BJ (cell line): ENCODE measurements around the gene GABBR2. TPM values are rescaled to one million over a fixed set of nuclear protein-coding genes. Genes with fewer than 3 reads are reported as not detected.
A peak's percentile ranks its signal among the peaks of the same experiment; 100 is the strongest.

Experiments
- CTCF ChIA-PET: fragments of 350-600 bp; formaldehyde crosslinking; extraction: SDS; loops from one replicate; lab custom pipeline; 2021; ENCODE audit warnings: antibody characterized with exemption, inconsistent platforms; lab: Yijun Ruan, JAX
- POLR2A ChIA-PET: fragments of 300-600 bp; sonication (Branson Sonifier 250); formaldehyde crosslinking; extraction: SDS; loops from one replicate; lab custom pipeline; 2021; ENCODE audit warnings: antibody characterized with exemption; lab: Charles Lee
- DNase-seq: peaks from one replicate; pipeline ENCODE4 v3.0.0-alpha.2; 2011; ENCODE audit warnings: low read depth
- H3K27me3 ChIP-seq: 2 replicates; pipeline ENCODE4 v1.6.0; 2011; ENCODE audit warnings: low read length; ENCODE audit not compliant: control insufficient read depth, insufficient read depth
- H3K36me3 ChIP-seq: 2 replicates; pipeline ENCODE4 v1.5.1; 2011; ENCODE audit warnings: low read length; ENCODE audit not compliant: control insufficient read depth, insufficient read depth
- H3K4me3 ChIP-seq: 2 replicates; pipeline ENCODE4 v1.5.1; 2011; ENCODE audit warnings: low read depth, mild to moderate bottlenecking, control low read depth, low read length
- polyA plus RNA-seq: library from polyadenylated mRNA; depleted of rRNA; stranded (reverse); fragments of >200 nt; gene quantifications from 2 replicates; pipeline ENCODE4 v1.2.3, GENCODE V29; 2011
- TF ChIP-seq, protein P1 (sequence below): IDR thresholded peaks from 2 replicates; pipeline ENCODE4 v1.5.1; 2011; ENCODE audit warnings: low read depth, mild to moderate bottlenecking, control low read depth, inconsistent platforms, low read length, moderate library complexity; ENCODE audit not compliant: insufficient read depth

The GABBR2 gene
- polyA plus RNA-seq, 1 experiment = 1.6 TPM

GRCh38 chr9:98248737-98249474 lies 459.8 kb downstream of the GABBR2 start:
- H3K4me3 ChIP-seq = no peak overlapping the region
- POLR2A ChIA-PET = interaction anchor here (0.5 kb wide), 1 partner anchor 18 kb away, joined by 7 read pairs; no protein-coding TSS in a partner anchor

DNA sequence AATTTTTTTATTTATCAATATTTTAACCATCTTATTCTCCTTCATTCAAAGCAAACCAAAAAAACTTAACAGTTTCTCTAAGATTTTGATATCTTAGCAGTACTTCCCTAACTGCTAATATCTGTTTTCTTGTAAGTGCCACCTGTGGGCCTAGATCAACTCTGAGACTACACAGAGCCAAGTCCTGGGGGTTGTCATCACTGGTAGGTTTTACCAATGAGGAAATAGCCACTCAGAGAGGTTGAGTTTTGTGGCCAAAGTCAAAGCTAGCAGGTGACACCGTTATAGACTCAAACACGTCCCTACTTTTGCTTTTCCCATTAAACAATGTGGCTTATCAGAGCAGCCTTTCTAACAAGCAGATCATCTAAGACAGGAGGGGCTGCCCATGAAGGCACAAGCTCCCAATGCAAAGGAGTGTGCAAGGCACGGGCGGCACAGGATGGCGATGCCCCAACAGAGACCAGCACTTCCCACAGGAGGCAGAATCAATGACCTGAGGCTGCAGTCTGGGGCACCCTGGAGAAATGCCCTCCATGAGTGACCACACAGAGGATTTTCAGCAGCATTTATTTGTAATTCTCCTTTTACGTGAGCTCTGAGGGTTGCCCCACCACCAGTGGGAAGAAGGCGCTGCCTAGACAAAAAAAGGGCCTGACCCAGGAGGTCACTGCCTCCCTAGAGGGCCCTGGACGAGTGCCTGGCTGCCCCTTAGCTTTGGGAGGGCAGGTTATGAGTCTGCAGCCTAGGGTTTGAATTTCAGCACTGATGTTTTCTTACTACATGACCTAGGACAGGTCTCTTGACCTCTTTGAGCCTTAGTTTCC lies 460.7 kb downstream of the GABBR2 start:
- TF ChIP-seq, protein P1, sequence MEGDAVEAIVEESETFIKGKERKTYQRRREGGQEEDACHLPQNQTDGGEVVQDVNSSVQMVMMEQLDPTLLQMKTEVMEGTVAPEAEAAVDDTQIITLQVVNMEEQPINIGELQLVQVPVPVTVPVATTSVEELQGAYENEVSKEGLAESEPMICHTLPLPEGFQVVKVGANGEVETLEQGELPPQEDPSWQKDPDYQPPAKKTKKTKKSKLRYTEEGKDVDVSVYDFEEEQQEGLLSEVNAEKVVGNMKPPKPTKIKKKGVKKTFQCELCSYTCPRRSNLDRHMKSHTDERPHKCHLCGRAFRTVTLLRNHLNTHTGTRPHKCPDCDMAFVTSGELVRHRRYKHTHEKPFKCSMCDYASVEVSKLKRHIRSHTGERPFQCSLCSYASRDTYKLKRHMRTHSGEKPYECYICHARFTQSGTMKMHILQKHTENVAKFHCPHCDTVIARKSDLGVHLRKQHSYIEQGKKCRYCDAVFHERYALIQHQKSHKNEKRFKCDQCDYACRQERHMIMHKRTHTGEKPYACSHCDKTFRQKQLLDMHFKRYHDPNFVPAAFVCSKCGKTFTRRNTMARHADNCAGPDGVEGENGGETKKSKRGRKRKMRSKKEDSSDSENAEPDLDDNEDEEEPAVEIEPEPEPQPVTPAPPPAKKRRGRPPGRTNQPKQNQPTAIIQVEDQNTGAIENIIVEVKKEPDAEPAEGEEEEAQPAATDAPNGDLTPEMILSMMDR = no peak
- H3K36me3 ChIP-seq = peaks cover 9% of the 10 kb centered on the region
- no peak for DNase-seq
- ChIA-PET CTCF (interaction anchor here (2.0 kb wide), 1 partner anchor 12 kb away, joined by 5 read pairs; no protein-coding TSS in a partner anchor), POLR2A (no interaction called here)
- no peak overlapping the region for H3K4me3 ChIP-seq
- no peaks in the 10 kb centered on the region for H3K27me3 ChIP-seq

More at GRCh38 chr9:98248737-98249474, 459.8 kb downstream of the GABBR2 start:
- Histone ChIP-seq H3K36me3 (peaks cover 8% of the 10 kb centered on the region), H3K27me3 (no peaks in the 10 kb centered on the region)
- TF ChIP-seq, protein P1 = no peak
- CTCF ChIA-PET = interaction anchor here (0.6 kb wide), 1 partner anchor 325 kb away, joined by 3 read pairs; no protein-coding TSS in a partner anchor
- DNase-seq = peak; percentile 94

DNA sequence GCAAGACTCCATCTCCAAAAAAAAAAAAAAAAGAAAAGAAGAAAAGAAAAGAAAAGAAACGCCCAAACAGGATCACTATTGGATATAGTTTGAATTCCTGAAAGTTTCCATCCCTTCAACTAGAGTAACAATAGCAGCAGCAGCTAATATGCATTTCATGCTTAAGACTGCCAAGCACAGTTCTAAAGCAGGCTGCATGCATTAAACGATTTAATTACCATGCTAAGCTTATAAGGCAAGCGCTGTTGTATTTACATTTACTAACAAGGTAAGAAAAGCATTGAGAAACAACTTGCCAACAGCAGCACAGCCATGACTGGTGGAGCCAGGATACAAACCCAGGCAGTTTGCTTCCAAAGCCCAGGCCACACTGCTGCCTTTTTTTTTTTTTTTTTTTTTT lies 466.3 kb downstream of the GABBR2 start:
- Histone ChIP-seq H3K27me3 (no peaks in the 10 kb centered on the region), H3K36me3 (peaks cover 10% of the 10 kb centered on the region), H3K4me3 (no peak overlapping the region)
- CTCF ChIA-PET = no interaction called here
- no peak for DNase-seq
- TF ChIP-seq, protein P1 = no peak
- POLR2A ChIA-PET = interaction anchor here (0.7 kb wide), 1 partner anchor 31 kb away, joined by 17 read pairs; no protein-coding TSS in a partner anchor

GRCh38 chr9:98241357-98242300 lies 467.1 kb downstream of the GABBR2 start:
- Histone ChIP-seq H3K4me3 (no peak overlapping the region), H3K27me3 (no peaks in the 10 kb centered on the region), H3K36me3 (peaks cover 10% of the 10 kb centered on the region)
- ChIA-PET CTCF (interaction anchor here (0.8 to 1.5 kb wide), 3 partner anchors 9 to 37 kb away, joined by 3 read pairs; no protein-coding TSS in a partner anchor), POLR2A (interaction anchor here (0.7 kb wide), 1 partner anchor 31 kb away, joined by 17 read pairs; no protein-coding TSS in a partner anchor)
- DNase-seq = no peak
- TF ChIP-seq, protein P1 = no peak
